Naive B cell (primary cell): ENCODE data around the gene LAMA4. TPM values are rescaled to one million over a fixed set of nuclear protein-coding genes. Genes with fewer than 3 reads are reported as not detected.
A peak's percentile ranks its signal among the peaks of the same experiment; 100 is the strongest.
"Not testable (repeated sequence)": the region's sequence is repeated elsewhere in the genome, so short reads cannot be mapped to it uniquely, and the experiment has no call there.

Experiments used
- ATAC-seq, 2 donors: fragments of 150-1000 bp; cut with Tn5 transposase; 2 replicates each; pipeline ENCODE4 v1.10.0; 2021; ENCODE audit warnings: low read depth in 2 of 2, mild to moderate bottlenecking in 2 of 2, moderate library complexity in 2 of 2
- DNase-seq: peaks from one replicate; pipeline ENCODE4 v3.0.0; 2022
- H3K27ac Mint-ChIP-seq, 6 donors: one replicate each; pipeline ENCODE4 v1.8.0; 2020 to 2022; ENCODE audit warnings: mild to moderate bottlenecking in 6 of 6, mixed read lengths in 6 of 6, moderate library complexity in 5 of 6, inconsistent platforms in 2 of 6
- H3K27me3 Mint-ChIP-seq, 3 donors: one replicate each; pipeline ENCODE4 v1.8.0; 2021 to 2022; ENCODE audit warnings: mixed read lengths in 3 of 3, mild to moderate bottlenecking in 1 of 3
- H3K36me3 Mint-ChIP-seq, 2 donors: one replicate each; pipeline ENCODE4 v1.8.0; 2020 to 2022; ENCODE audit warnings: mixed read lengths in 2 of 2, inconsistent platforms in 1 of 2, mild to moderate bottlenecking in 1 of 2
- H3K4me1 Mint-ChIP-seq, 3 donors: one replicate each; pipeline ENCODE4 v1.8.0; 2020 to 2022; ENCODE audit warnings: mixed read lengths in 3 of 3, inconsistent platforms in 1 of 3, mild to moderate bottlenecking in 1 of 3, moderate library complexity in 1 of 3
- H3K4me3 Mint-ChIP-seq, 8 donors: one replicate each; pipeline ENCODE4 v1.8.0; 2020 to 2022; ENCODE audit warnings: mild to moderate bottlenecking in 8 of 8, mixed read lengths in 8 of 8, moderate library complexity in 8 of 8, inconsistent platforms in 2 of 8
- H3K9me3 Mint-ChIP-seq, 7 donors: one replicate each; pipeline ENCODE4 v1.8.0; 2020 to 2022; ENCODE audit warnings: mixed read lengths in 7 of 7, mild to moderate bottlenecking in 5 of 7, inconsistent platforms in 2 of 7, moderate library complexity in 1 of 7
- polyA plus RNA-seq, 6 donors: library from polyadenylated mRNA; unstranded; fragments of 300-500 nt; fragmentation: Illumina TruSeq; gene quantifications; one replicate each; pipeline ENCODE4 v1.2.3, GENCODE V29; 2021; ENCODE audit warnings: low read depth in 6 of 6

Gene LAMA4
- polyA plus RNA-seq, 6 donors from 2014 or later, result not detected

DNA sequence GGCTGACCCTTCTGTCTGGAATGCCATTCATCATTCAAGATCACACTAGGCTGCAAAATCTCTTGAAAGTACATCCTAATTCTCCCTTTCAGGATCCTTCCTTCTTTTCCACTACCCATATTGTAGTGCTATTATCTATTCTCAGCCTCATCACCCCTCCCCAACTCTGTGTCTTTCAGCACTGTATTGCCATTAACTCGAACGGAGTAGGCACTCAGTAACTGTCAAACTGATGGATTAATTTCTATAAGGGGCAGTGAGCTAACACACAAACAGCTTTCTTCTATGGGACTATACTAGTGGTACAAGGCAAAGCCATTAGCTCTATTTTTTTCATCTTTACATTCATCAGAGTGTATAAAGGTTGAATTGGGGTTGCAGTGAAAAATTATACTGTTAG is 46.6 kb downstream of the LAMA4 start:
- H3K4me3 Mint-ChIP-seq, result no peak overlapping the region
- ATAC-seq, result no peak
- peaks cover 0 to 8% of the 10 kb centered on the region in 2 donors for H3K36me3 Mint-ChIP-seq
- no peak overlapping the region for H3K27ac Mint-ChIP-seq
- peaks cover 1 to 6% (median 3%) of the 10 kb centered on the region in 7 donors for H3K9me3 Mint-ChIP-seq
- peaks cover 0 to 6% (median 5%) of the 10 kb centered on the region in 3 donors for H3K4me1 Mint-ChIP-seq
- peaks cover 15 to 33% (median 17%) of the 10 kb centered on the region in 3 donors for H3K27me3 Mint-ChIP-seq
- no peak for DNase-seq

DNA sequence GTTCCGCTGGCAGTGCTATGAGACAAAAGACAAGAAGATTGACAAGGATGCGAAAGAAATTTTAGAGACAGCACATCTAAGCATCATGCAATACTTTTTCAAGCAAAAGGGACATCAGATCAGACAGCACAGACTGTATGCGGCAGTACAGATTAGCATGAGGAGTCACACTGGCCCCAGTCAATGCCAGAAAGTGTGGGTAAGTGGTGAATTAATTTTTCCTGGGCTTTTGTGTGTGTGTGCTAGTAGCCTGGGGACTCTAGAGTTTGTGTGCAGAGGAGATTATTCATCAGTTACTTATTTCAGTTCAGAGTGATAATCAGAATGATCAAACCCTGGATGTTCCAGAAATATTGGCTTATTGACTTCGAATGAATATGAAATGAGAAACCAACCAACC is 47.2 kb downstream of the LAMA4 start:
- ATAC-seq, result no peak
- peaks cover 15 to 32% (median 17%) of the 10 kb centered on the region in 3 donors for H3K27me3 Mint-ChIP-seq

DNA sequence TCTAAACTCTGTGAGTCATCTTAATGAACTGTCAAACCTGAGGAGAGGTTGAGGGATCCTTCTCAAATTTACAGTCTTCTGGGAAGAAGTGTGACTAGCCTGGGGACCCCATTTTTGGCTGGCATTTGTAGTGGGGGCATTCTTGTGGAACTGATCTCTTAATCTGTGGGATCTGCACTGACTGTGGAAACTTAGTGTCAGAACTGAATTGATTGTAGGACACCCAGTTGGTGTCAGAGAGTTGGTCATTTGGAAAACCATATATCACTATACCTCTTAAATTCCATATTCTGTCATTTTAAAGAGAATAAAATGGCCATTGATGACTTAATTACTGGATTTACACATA is 48.3 kb downstream of the LAMA4 start:
- peaks cover 0 to 6% (median 0%) of the 10 kb centered on the region in 3 donors for H3K4me1 Mint-ChIP-seq
- H3K4me3 Mint-ChIP-seq, result no peak overlapping the region
- peaks cover 9 to 21% (median 10%) of the 10 kb centered on the region in 3 donors for H3K27me3 Mint-ChIP-seq
- no peaks in the 10 kb centered on the region for H3K36me3 Mint-ChIP-seq
- DNase-seq, result no peak
- ATAC-seq, result no peak
- no peak overlapping the region for H3K27ac Mint-ChIP-seq
- H3K9me3 Mint-ChIP-seq, result peaks cover 0 to 6% (median 2%) of the 10 kb centered on the region in 7 donors

More for the DNA sequence above, 47.2 kb downstream of the LAMA4 start:
- H3K9me3 Mint-ChIP-seq, result peaks cover 1 to 6% (median 3%) of the 10 kb centered on the region in 7 donors
- no peak overlapping the region for H3K4me3 Mint-ChIP-seq
- H3K4me1 Mint-ChIP-seq, result peaks cover 0 to 6% (median 5%) of the 10 kb centered on the region in 3 donors
- H3K36me3 Mint-ChIP-seq, result peaks cover 0 to 8% of the 10 kb centered on the region in 2 donors
- no peak overlapping the region for H3K27ac Mint-ChIP-seq
- DNase-seq, result no peak

DNA sequence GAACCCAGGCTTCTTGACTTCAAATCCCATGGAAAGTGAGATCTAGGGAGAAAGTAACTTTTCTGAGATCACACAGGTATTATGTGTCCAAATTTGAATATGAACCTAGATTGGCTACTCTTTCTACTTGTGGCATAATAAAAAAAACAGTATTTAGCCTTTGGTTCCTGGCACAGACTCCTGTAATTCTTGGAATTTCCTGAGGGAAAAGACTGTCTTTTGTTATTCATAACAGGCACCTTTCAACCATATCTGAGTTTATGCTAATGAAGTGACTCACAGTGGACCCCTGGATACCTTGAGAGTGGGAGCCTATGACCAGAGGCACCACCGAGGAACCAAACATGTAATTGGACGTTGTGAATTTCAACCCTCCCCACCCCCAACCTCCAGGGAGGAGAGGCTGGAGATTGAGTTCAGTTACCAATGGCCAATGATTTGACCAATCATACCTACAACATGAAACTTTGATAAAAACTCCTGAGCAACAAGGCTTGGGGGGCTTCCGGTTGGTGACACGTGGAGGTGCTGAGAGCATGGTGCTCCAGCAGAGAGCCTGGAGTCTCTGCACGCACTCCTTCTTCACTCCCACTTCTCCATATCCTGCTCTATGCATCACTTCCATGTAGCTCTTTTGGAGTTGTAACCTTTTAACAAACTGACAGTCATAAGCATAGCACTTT is 48.8 kb downstream of the LAMA4 start:
- Mint-ChIP-seq H3K36me3 (no peaks in the 10 kb centered on the region), H3K4me1 (peaks cover 0 to 6% (median 0%) of the 10 kb centered on the region in 3 donors), H3K27ac (no peak overlapping the region)

DNA sequence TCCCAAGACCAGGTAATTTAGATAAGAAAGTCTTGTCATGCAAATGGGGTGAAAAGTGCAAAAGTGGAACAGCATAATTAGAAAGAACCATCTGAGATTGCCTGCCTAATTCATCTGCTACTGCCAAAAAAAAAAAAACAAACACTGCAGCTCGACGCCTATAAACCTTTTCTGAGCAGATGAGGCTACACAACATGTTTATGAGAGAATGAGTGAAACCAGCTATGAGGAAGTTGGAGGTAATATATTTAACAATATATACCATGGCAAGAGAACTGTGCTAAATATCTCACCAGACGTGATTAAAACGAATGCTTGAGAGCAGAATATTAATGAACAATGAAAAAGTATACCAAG is 50.0 kb downstream of the LAMA4 start:
- DNase-seq (no peak), ATAC-seq (no peak)
- H3K9me3 Mint-ChIP-seq, result peaks cover 0 to 8% (median 5%) of the 10 kb centered on the region in 7 donors
- peaks cover 0 to 6% (median 0%) of the 10 kb centered on the region in 3 donors for H3K4me1 Mint-ChIP-seq
- no peak overlapping the region for H3K4me3 Mint-ChIP-seq
- H3K27me3 Mint-ChIP-seq, result peaks cover 10 to 20% (median 10%) of the 10 kb centered on the region in 3 donors
- H3K36me3 Mint-ChIP-seq, result no peaks in the 10 kb centered on the region
- H3K27ac Mint-ChIP-seq, result no peak overlapping the region

More for the DNA sequence above, 48.8 kb downstream of the LAMA4 start:
- DNase-seq, result no peak
- H3K27me3 Mint-ChIP-seq, result peaks cover 9 to 20% (median 10%) of the 10 kb centered on the region in 3 donors
- H3K4me3 Mint-ChIP-seq, result no peak overlapping the region
- H3K9me3 Mint-ChIP-seq, result peaks cover 0 to 7% (median 2%) of the 10 kb centered on the region in 7 donors
- no peak for ATAC-seq

DNA sequence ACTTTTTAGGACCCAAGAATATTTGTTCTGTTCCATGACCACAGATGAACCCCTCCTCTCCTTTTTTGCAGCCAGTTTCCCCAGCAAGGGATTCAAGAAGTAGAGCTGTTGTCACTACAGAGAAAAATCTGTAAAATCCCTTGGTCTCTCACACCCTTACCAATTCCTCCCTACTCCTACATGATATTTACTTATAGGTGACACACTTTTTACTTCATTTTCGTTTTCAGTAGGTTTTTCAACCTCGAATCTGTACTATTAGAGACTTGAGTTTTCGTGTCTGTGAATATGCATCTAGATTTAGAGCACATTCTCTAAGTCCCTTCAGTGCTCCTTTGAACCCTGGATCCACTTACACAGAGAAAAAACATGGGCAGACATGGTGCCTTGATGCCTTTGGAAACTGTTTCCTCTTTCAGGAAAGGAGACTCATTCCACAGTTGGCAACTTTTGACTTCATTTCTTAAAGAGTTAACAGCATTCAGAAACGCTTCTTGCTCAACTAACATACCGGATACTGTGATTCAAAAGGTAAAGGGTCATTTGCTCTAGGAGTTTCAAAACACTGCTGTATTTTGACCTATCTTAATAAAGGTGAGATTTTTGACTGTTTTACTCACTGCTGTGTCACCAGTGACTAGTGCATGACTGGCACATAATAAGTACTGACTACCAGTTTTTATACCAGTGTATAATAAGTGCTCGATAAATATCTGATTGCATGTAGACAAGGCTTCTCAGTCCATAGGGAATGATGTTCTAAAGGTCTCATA is 50.6 kb downstream of the LAMA4 start:
- peaks cover 0 to 8% (median 5%) of the 10 kb centered on the region in 7 donors for H3K9me3 Mint-ChIP-seq
- no peaks in the 10 kb centered on the region for H3K36me3 Mint-ChIP-seq
- H3K27ac Mint-ChIP-seq, result no peak overlapping the region
- no peak for ATAC-seq
- H3K4me3 Mint-ChIP-seq, result no peak overlapping the region
- no peak for DNase-seq
- peaks cover 10 to 26% (median 13%) of the 10 kb centered on the region in 3 donors for H3K27me3 Mint-ChIP-seq
- peaks cover 0 to 6% (median 0%) of the 10 kb centered on the region in 3 donors for H3K4me1 Mint-ChIP-seq

DNA sequence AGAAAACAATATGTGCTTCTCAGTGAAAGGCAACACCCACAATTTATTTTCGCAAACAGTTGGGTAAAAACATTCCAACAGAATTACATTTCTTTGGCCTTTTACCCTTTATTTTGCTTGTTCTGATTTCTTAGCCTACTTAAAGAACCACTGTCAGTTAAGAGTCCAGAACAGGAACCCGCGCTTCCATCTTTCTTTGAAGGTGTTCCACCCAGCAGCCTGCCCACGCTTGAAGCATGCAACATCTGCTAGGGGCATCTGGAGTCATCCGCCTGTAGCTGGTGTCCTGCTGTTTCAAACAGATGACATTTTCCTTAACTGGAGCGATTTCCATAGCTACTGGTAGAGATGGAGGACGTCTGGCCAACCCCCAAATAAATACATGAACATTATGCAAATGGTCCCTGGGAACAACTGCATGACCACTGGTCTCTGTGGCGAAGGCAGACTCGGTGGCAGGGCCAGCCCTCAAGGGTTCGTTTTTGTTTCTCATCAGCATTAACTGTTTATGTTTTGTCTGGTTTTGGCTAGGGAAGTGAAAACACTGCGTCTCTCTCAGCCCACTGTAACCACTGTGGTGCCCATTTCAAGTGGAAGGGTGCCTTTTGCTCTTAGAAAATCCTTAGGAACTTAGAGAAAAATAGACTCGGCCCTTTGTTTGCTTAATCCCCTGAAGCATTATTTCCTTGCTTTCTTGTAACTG is 51.6 kb downstream of the LAMA4 start:
- H3K27ac Mint-ChIP-seq, result no peak overlapping the region
- no peak overlapping the region for H3K4me3 Mint-ChIP-seq
- ATAC-seq (no peak), DNase-seq (no peak)
- H3K36me3 Mint-ChIP-seq, result no peaks in the 10 kb centered on the region
- H3K27me3 Mint-ChIP-seq, result peaks cover 10 to 29% (median 13%) of the 10 kb centered on the region in 3 donors
- peaks cover 0 to 9% (median 5%) of the 10 kb centered on the region in 7 donors for H3K9me3 Mint-ChIP-seq
- peaks cover 0 to 6% (median 0%) of the 10 kb centered on the region in 3 donors for H3K4me1 Mint-ChIP-seq

DNA sequence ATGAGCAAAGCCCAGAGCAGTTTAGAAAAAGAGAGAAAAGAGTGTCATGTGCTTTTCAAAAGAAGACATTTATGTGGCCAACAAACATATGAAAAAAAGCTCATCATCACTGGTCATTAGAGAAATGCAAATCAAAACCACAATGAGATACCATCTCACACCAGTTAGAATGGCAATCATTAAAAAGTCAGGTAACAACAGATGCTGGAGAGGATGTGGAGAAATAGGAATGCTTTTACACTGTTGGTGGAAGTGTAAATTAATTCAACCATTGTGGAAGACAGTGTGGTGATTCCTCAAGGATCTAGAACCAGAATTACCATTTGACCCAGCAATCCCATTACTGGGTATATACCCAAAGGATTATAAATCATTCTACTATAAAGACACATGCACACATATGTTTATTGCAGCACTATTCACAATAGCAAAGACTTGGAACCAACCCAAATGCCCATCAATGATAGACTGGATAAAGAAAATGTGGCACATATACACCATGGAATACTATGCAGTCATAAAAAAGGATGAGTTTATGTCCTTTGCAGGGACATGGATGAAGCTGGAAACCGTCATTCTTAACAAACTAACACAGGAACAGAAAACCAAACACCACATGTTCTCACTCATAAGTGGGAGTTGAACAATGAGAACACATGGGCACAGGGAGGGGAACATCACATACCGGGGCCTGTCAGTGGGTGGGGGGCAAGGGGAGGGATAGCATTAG is 54.0 kb downstream of the LAMA4 start:
- not testable (repeated sequence) for H3K4me1 Mint-ChIP-seq, ATAC-seq, H3K27ac Mint-ChIP-seq, DNase-seq, H3K9me3 Mint-ChIP-seq, H3K4me3 Mint-ChIP-seq, H3K36me3 Mint-ChIP-seq
- H3K27me3 Mint-ChIP-seq, result peaks cover 12 to 15% (median 15%) of the 10 kb centered on the region in 3 donors

DNA sequence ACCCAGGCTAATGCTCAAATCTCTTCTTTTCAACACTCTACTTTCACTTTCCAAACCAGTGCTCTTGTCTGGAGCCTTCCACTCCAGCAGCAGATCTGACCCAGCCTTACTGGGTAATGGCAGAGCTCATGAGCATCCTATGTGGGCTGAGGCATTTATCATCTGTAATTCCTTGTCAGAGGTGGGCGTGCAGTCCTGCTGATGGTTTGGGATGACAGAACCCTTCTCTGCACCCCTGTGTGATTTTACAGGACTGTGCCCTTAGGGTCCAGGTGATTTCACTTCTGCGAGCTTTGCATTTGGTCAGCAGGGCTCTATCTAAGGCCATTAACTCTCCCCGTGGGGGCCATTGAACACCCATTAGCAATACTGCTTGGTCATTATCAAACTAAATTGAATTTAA is 55.4 kb downstream of the LAMA4 start:
- no peak overlapping the region for H3K4me3 Mint-ChIP-seq
- H3K36me3 Mint-ChIP-seq, result no peaks in the 10 kb centered on the region
- DNase-seq (no peak), ATAC-seq (no peak)
- H3K27me3 Mint-ChIP-seq, result peaks cover 10 to 16% (median 15%) of the 10 kb centered on the region in 3 donors
- no peak overlapping the region for H3K27ac Mint-ChIP-seq
- peaks cover 0 to 8% (median 5%) of the 10 kb centered on the region in 7 donors for H3K9me3 Mint-ChIP-seq
- no peaks in the 10 kb centered on the region for H3K4me1 Mint-ChIP-seq

DNA sequence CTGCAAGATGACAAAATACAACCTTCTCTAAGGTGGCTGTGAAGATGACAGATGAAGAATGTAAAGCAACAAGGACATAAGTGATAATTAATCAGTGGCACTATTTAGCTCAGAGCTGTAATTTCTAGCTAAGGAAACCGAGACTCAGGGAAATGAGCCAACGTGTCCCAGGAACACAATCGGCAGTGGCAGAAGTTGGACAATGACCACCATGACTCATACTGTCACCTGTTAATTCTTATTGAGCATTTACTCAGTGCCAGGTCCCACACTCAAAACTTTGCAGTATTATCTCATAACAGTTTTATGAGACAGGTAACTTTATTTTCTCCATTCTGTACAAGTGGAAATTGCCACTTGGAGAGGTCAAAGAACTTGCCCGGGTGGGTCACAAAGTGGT is 55.8 kb downstream of the LAMA4 start:
- H3K36me3 Mint-ChIP-seq, result no peaks in the 10 kb centered on the region
- no peak for ATAC-seq
- DNase-seq, result no peak
- peaks cover 10 to 13% (median 12%) of the 10 kb centered on the region in 3 donors for H3K27me3 Mint-ChIP-seq
- H3K27ac Mint-ChIP-seq, result no peak overlapping the region
- H3K4me1 Mint-ChIP-seq, result no peaks in the 10 kb centered on the region
- H3K4me3 Mint-ChIP-seq, result peak overlapping the region in 1 of 8 donors; percentile 35
- H3K9me3 Mint-ChIP-seq, result peaks cover 0 to 8% (median 5%) of the 10 kb centered on the region in 7 donors

DNA sequence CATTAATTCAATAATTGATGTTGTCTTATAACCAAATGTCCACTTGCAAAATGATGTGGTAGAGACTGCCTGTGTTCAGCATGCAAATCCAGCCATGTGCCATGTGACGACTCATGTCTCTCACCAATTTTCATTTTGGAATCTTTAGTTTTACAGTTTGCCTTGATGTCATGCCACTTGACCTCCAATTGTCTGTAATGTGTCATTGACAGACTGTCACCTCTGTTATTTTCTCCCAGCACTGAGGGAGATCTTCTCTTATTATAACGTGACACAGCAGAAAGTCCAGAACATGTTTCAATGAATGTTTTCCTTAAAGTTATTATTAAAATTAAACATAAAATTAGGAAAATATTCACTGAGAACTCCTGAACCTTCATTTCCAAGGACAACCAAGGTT is 56.7 kb downstream of the LAMA4 start:
- no peak overlapping the region for H3K4me3 Mint-ChIP-seq
- ATAC-seq (no peak), DNase-seq (no peak)
- peaks cover 10 to 17% (median 11%) of the 10 kb centered on the region in 3 donors for H3K27me3 Mint-ChIP-seq
- no peak overlapping the region for H3K27ac Mint-ChIP-seq
- H3K9me3 Mint-ChIP-seq, result peaks cover 0 to 8% (median 5%) of the 10 kb centered on the region in 7 donors
- H3K4me1 Mint-ChIP-seq, result no peaks in the 10 kb centered on the region
- H3K36me3 Mint-ChIP-seq, result no peaks in the 10 kb centered on the region

DNA sequence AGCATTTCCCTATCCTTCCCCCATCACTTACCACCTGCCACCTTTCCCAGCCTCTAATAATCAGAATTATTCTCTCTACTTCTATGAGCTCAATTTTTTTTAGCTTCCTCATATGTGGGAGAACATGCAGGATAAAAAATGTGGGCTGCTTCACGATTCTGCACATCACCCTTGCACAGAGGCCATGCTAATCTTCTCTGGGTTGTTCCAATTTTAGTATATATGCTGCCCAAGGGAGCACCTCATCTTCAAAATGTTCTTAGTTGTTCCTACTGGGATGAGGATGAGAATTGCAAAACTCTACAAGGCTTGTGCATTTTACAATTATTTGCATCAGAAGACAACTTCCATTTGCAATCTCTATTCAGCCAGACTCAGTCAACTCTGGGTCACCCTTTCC is 58.1 kb downstream of the LAMA4 start:
- no peaks in the 10 kb centered on the region for H3K4me1 Mint-ChIP-seq
- H3K9me3 Mint-ChIP-seq, result peaks cover 0 to 8% (median 5%) of the 10 kb centered on the region in 7 donors
- DNase-seq (no peak), ATAC-seq (no peak)
- no peak overlapping the region for H3K4me3 Mint-ChIP-seq
- no peak overlapping the region for H3K27ac Mint-ChIP-seq
- H3K36me3 Mint-ChIP-seq, result no peaks in the 10 kb centered on the region
- H3K27me3 Mint-ChIP-seq, result peaks cover 10 to 25% (median 11%) of the 10 kb centered on the region in 3 donors

DNA sequence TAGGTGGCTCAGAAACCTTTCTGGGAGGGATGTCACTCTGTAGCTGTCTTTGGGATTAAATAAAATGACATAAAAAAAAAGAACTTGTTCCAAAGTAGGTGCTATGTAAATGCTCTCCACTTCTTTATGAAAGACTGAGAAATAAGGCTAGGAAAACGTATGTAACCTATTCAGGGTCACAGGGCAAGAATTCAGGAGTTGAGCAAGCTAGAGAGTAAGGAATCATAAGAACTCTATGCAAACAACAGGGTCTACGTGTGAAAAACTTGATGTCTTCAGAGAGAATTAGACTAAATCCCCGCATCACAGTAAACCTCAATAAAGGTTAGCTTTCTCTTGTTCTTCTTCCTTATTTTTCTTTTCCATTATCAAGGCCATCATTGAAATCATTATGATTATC is 59.2 kb downstream of the LAMA4 start:
- peaks cover 10 to 25% (median 11%) of the 10 kb centered on the region in 3 donors for H3K27me3 Mint-ChIP-seq
- H3K4me1 Mint-ChIP-seq, result no peaks in the 10 kb centered on the region
- ATAC-seq, result no peak
- no peak for DNase-seq
- H3K9me3 Mint-ChIP-seq, result peaks cover 0 to 8% (median 5%) of the 10 kb centered on the region in 7 donors
- H3K27ac Mint-ChIP-seq, result peak overlapping the region in 1 of 6 donors; percentile 11
- H3K36me3 Mint-ChIP-seq, result no peaks in the 10 kb centered on the region
- H3K4me3 Mint-ChIP-seq, result no peak overlapping the region
